G401 (cell line): ENCODE data around the gene LPIN1. TPM values are rescaled to one million over a fixed set of nuclear protein-coding genes. Genes with fewer than 3 reads are reported as not detected.
"Not testable (repeated sequence)": the region's sequence is repeated elsewhere in the genome, so short reads cannot be mapped to it uniquely, and the experiment has no call there.

Experiments used
- DNase-seq: peaks from one replicate; pipeline ENCODE4 v3.0.0-alpha.2; 2015; ENCODE audit warnings: low spot score
- in situ Hi-C: cut with HindIII; loops from 2 replicates; pipeline ENCODE4 v1.10.0; 2016; ENCODE audit warnings: low sequenced_read_pairs, mixed read lengths
- total RNA-seq: library from RNA; depleted of rRNA; stranded (reverse); fragments of >200 nt; shearing (Covaris generic); gene quantifications from 2 replicates; pipeline ENCODE4 v1.2.3, GENCODE V29; 2014

Gene LPIN1
- total RNA-seq, 1 experiment from 2014 or later, result 30.4 TPM

DNA sequence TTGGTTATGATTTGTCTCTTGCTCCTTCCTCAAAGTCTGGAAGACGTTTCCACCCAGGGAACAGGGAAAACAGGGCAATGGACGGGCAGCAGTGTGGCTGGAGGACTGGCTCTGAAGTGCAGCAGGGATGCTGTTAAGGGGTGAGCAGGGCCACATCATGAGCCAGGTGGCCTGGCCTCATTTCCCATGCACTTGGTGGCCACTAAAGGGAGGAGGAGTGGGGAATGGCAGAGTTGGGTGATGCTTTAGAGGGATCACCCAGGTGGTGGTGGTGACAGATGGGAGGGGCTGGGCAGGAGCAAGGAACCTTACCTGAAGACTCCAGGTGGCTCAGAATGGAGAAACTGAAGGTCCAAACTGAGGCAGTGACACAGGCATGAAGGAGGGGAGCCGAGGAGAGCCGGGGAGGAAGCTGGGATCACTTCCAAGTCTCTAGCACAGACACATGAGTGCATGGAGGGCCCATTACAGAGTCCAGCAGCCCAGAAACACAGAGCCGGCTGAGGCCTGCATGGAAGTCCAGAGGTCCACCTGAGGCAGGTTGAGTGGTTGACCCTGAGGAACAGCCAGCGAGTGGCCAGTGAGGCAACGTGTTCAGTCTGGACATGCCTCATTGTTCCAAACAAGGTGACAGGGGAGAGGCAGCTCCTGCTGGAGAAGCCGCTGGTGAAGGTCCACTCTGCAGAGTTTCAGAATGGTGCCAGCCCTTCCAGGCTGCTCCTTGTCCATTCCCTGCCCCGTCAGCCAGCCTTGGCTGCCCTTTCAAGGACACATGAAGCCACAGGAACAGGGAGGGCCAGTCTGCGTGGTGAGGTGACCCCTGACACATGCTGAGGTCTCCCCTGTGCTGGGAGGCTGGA is 91.7 kb downstream of the LPIN1 start:
- DNase-seq, result no peak
- in situ Hi-C loops, result no loop called here

DNA sequence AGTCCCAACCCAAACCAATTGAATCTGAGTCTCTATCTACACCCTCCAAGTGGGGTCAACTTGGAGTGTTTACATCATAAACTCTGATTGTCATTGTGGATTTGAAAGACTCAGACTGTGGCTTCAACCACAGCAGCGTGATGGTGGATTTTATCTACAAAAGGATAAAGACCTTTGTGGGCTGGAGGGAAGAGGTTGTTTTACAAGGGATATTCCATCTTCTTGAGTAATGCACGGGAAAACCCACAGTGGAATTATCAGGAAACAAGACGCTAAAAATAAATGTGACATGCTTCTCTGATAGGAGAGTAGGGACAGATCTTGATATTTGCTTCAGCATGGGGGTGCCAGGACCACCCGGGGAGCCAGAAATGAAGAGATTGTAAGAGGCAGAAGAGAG is 93.5 kb downstream of the LPIN1 start:
- in situ Hi-C loops, result no loop called here
- DNase-seq, result no peak

DNA sequence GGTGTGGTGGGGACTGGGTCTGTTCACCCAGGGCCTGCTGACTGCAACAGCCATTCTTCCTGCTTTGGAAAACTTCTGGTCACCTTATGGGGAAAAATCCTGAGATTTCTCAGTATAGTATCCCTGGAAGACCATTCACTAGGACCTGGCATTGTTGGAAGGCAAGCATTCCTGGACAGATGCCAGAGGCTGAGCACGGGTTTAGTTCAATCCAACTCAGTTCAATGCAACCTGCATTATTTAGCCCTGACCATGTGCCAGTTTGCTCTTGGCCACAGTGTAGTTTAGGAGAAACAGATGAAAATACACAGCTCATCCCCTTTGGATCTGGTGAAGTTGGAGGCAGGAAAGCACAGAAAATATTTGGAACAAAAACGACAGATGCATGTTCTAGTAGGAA is 95.9 kb downstream of the LPIN1 start:
- in situ Hi-C loops, result no loop called here
- peak; percentile 27 for DNase-seq

DNA sequence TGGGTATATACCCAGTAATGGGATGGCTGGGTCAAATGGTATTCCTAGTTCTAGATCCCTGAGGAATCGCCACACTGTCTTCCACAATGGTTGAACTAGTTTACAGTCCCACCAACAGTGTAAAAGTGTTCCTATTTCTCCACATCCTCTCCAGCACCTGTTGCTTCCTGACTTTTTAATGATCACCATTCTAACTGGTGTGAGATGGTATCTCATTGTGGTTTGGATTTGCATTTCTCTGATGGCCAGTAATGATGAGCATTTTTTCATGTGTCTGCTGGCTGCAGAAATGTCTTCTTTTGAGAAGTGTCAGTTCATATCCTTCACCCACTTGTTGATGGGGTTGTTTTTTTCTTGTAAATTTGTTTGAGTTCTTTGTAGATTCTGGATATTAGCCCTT is 98.4 kb downstream of the LPIN1 start:
- DNase-seq, in situ Hi-C loops: not testable (repeated sequence)

DNA sequence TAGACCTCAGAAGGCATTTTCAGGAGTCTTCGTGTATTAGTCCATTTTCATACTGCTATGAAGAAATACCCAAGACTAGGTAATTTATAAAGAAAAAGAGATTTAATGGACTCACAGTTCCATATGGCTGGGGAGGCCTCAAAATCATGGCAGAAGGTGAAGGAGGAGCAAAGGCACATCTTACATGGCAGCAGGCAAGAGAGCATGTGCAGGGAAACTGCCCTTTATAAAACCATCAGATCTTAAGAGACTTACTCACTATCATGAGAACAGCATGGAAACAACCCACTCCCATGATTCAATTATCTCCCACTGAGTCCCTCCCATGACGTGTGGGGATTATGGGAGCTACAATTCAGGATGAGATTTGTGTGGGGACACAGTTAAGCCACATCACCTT is 101.5 kb downstream of the LPIN1 start:
- DNase-seq, in situ Hi-C loops: not testable (repeated sequence)

DNA sequence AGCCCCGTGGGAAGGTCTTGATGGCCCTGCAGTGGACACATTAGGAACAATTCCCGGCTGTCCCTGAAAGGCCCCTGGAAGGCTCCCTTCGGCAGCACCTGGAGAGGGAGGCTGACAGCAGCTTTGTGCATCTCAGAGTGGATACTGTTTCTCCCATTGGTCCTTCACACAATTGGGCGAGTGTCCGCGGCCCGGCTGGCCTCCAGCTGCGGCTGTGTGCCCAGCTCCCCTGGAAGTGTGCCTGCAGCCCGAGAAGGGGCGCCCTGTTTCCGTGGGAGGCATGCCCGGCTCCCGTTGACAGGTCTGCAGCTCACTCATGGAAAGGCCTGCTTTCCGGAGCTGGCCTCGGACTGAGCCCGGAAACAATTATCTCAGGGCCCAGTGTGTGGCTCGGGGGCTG is 103.7 kb downstream of the LPIN1 start:
- DNase-seq, result peak; percentile 20
- in situ Hi-C loops, result no loop called here

DNA sequence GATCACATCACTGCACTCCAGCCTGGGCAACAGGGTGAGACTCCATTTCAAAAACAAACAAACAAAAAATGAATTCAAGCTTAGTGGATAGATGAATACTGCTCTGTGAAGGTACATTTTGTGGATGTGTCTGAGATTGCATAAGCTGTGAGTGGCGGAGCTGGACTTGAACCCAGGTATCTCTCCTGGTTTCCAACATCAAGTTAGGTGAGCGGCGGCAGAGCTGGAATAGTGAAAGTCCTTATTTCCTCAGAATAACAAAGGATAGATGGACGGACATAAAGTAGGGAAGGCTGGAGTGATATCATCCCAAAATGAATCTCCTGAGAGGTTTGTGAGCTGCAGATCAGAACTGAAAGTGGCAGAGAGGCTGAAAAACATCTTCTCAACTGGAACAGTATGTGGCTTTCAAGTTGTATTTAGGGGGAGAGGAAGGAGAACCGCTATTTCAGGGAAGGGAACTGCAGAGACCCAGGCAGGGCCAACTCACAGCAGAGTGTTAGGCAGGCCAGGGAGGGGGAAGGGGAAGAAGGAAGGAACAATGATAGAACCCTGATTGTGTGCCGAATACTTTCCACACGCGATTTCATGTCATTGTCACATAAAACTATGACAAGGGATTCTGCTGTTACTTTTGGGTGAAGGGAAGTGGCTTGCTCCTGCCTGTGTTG is 106.2 kb downstream of the LPIN1 start:
- DNase-seq, result no peak
- in situ Hi-C loops, result no loop called here

DNA sequence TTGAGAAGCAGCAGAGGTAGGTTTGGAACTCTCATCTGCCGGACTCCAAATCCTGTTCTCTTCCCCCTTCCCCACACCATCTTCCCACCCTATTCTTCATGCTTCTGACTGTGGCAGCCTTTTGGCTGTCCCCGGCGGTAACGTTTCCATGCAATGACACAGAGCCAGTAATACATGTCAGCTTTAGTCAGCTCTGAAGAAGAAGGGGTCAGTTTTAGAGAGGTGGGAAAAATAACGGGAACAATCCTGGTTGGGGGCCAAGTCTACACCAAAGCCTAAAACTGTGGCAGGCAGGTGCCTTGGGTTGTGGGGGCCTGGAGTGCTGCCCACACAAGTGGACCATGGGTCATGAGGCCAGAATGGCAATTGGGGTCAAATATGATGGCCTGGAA is 106.8 kb downstream of the LPIN1 start:
- in situ Hi-C loops, result no loop called here
- no peak for DNase-seq

DNA sequence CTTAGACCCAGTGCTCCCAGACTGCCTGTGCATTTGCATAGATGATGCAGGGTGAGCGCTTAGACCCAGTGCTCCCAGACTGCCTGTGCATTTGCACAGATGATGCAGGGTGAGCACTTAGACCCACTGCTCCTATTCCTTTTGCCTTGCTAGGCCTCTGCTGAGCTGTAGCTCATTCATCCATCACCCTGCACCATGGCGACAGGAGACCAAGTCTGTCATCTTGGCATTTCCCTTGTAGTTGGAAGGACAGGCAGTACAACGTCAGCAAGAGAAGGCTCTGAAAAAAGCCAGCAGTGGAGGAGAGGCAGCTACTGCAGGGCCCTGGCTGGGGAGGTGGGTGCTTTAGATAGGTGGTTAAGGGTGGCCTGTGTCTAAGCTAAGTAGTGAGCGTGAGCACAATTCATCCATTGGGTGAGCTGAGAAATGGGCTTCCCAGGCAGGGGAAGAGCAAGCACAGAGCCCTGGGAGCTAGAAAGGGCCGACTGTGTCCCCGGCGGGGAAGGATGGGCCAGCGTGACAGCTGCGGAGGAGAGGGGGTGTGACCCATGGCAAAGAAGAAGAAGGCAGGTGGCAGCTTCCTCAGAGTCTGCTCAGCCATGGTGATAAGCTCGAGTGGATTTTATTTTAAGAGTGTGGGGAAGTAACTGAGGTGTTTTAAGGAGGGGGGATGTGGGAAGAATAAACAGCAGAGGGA is 108.8 kb downstream of the LPIN1 start:
- no peak for DNase-seq
- in situ Hi-C loops, result no loop called here

DNA sequence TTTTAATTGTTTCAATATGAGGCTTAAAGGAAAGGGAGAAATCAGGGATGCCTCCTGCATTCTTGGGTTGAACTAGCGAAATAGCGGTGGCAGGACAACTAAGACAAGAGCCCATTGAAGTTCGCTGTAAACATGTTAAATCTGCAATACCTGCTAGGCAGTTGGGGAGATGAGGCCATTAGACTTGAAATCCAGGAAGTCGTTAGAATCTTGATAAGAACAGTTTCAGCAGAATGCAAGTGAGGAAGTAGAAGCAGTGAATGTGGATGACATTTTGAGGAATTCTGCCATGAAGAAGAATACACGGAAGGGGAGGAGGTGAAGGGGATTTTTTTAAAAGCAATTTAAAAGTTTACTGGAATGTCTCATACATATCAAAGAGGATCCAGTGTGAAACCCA is 109.7 kb downstream of the LPIN1 start:
- no peak for DNase-seq
- in situ Hi-C loops, result no loop called here

DNA sequence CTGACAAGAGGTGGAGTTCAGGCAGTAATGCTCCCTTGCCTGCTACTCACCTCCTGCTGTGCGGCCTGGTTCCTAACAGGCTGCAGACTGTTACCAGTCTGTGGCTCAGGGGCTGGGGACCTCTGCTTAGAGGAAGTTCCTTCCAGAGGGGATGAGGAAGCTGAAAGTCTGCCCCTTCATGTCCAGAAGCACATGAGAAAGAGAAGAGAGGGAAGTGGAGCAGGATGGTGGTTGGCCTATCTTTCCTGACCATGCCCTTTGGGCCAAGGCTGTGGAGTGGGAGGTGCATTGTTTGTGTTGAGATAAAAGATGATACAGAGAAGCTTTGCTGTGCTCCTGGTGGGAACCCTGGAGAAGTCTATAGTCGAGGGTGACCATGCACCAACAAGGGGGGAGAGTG is 112.5 kb downstream of the LPIN1 start:
- in situ Hi-C loops, result no loop called here
- DNase-seq, result no peak

DNA sequence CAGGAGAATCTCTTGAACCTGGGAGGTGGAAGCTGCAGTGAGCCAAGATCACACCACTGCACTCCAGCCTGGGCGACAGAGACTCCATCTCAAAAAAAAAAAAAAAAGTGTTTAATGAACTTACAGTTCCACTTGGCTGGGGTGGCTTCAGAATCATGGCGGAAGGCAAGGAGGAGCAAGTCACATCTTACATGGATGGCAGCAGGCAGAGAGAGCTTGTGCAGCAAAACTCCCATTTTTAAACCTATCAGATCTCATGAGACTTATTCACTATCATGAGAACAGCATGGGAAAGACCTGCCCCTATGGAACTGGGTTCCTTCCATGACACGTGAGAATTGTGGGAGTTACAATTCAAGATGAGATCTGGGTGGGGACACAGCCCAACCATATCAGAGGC is 113.5 kb downstream of the LPIN1 start:
- DNase-seq, in situ Hi-C loops: not testable (repeated sequence)

DNA sequence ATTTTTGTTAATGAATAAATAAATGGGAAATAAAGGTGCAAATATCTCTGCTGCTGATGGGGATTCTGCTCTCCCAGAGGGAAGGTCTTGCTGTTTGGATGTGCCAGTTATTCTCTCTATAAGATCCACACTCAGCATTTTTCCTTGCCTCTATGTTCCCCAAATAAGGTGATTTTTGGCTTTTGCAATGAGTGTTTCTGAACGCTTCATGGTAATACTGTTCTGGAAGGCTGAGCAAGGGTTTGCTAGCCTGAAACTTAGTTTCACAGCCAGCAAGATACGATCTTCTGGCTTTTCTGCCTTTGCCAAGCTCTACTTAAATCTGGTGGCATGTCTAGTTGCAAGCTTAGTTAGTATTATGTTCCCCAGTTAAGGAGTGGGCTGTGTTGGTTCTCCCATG is 114.6 kb downstream of the LPIN1 start:
- in situ Hi-C loops, result no loop called here
- DNase-seq, result no peak

DNA sequence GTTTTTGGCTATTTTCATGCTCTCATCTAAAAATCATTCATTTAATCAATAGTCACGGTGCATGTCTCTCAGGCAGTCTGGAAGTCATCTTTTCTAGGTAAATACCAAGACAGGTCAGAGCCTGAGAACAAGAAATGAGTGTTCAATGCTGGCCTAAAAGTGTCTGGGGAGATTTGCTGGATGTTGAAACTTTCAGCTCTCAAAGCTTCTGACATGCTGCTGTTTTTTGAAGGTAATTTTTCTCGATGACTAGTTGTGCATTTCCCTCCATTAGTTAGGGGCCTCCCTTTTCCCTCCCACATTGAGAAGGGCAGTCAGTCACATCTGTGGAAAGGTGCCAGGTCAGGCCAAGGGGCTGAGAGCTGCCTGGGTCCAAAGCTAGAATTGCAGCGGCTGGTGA is 115.6 kb downstream of the LPIN1 start:
- in situ Hi-C loops, result no loop called here

DNA sequence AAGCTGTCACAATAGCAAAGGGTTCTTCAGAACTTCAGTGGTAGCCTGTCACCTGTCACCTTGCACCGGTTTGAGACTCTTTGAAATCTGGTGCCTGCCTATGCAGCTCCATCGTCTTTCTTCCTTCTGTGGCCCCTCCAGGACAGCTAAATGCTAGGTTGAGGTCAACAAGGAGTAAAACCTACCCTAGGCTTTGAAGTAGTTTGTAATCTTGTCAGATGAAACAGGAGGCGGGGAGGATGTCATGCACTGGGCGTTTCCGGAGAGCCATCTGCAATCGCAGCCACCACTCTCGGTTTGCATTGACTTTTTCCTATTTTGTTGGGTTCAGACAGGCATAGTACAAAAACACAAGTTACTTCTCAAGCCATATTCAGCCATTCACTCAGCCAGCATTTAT is 116.7 kb downstream of the LPIN1 start:
- in situ Hi-C loops, result no loop called here
- DNase-seq, result no peak

More for the DNA sequence above, 115.6 kb downstream of the LPIN1 start:
- no peak for DNase-seq

DNA sequence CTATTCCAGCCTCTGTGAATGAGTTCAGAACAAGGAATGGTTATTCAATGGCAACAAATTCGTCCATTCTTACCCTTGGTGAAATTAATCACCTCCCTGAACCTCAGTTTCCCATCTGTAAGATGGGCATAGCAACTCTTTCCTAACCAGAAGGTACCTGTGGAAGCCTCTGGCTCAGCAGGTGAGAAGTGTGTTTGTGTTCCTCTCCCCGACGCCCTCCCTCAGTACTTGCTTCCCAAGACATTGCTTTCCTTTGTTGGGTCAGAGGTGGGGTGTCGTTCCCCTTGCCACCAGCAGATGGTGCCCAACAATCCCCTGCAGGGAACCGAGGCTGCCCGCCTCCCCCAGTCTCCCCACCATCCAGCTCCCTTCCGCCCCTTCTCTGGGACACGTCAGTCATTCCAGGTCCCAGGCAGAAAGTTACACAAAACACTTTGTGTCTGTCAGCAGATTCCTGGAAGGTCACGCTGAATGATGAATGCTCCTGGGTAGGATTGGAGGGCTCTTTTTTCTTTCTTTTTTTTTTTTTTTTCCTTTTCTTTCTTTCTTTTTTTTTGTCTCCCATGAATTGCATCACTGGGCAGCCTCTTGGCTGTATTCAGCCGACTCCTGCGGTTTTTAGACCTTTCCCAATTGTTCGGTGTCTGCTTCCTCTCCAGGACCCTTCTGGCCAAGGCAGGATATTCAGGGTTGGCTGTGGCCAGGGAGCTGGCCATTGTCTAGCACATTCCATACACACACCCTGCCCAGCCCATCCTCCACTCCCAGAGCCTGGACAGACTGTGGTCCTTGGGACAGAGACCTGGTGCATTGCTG is 117.3 kb downstream of the LPIN1 start:
- in situ Hi-C loops, result no loop called here

DNA sequence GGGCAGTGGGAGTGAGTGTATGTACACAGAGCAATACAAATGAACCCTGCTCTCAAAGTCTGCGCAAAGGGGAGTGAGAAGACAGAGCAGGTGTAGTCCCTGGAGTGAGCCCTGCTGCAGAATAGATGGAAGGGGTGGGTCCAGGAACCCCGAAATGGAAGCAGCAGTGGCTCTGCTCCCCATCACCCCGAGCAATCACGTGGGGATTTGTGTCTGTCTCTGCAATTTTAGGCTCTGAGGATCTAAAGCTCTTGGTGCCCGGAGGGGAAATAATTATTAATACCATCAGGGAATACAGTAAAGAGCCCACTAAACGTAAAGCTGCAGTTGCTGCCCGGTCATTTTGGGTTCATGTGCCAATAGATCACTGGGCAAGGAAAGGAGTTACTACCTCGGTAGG is 118.3 kb downstream of the LPIN1 start:
- in situ Hi-C loops, result no loop called here
- DNase-seq, result no peak

More for the DNA sequence above, 117.3 kb downstream of the LPIN1 start:
- DNase-seq, result peak; percentile 43

DNA sequence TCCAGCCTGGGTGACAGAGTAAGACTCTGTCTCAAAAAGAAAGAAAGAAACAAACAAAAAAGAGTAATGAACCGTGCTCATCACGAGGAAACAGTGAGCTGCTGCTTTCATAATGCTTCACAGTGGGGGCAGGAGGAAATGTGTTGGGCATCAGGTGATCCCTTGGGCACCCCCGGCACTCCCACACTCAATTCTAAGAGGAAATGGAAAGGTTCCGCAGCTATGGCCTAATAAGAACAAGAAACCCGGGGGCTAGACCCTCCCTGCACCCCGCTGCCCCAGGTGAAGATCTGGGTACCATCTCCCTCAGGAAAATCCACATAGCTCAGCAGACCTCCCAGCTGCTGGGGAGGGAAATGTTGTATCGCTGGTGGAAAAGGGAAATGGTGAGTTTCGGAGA is 118.9 kb downstream of the LPIN1 start:
- DNase-seq, result no peak
- in situ Hi-C loops, result no loop called here

DNA sequence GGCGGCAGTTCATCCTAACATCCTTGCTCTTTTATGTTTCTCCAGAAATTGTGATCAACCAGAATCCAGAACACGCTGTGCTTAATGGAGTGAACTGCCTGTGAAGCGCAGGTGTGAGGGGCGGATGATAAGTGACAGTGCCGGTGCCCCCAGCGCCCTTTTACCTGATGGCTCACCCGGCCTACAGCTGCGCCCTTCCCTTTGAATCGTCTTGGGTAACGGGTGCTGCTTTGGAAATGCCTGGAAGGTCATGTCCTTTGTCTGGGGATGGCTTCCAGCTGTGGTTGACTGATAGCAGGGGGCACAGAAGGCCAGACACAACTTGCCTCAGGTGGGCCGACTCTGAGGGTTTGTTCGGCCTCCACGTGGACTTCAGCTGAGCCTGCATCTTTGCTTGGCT is 119.4 kb downstream of the LPIN1 start:
- in situ Hi-C loops, result no loop called here

More for the DNA sequence above, 119.4 kb downstream of the LPIN1 start:
- no peak for DNase-seq
